Measurements from ENCODE around the gene ACIN1.
A peak's percentile ranks its signal among the peaks of the same experiment; 100 is the strongest.

Gene ACIN1

GRCh38 chr14:23089498-23090253 is 5.3 kb downstream of the ACIN1 start:
- Histone ChIP-seq H3K9me3 (ENCODE audit: low read length) (no peaks in the 10 kb centered on the region), H3K9ac (ENCODE audit: low read length) (no peak overlapping the region), H3K27ac (ENCODE audit: low read depth, low read length) (no peak overlapping the region), H3K4me3 (ENCODE audit: low read depth in 1 of 2, low read length in 2 of 2) (no peak overlapping the region), H3K36me3 (ENCODE audit: insufficient read depth, low read length) (peaks cover 83% of the 10 kb centered on the region), H3K4me1 (ENCODE audit: insufficient read depth, low read length) (peaks cover 15% of the 10 kb centered on the region), H3K27me3 (ENCODE audit: control insufficient read depth in 1 of 2, insufficient read depth in 2 of 2, low read length in 2 of 2) (no peaks in the 10 kb centered on the region)

- H3K4me1 ChIP-seq (ENCODE audit: insufficient read depth, low read length): no peaks in the 10 kb centered on the region
- no peaks in the 10 kb centered on the region for H3K27me3 ChIP-seq (ENCODE audit: control insufficient read depth in 1 of 2, insufficient read depth in 2 of 2, low read length in 2 of 2)
- H3K9me3 ChIP-seq (ENCODE audit: low read length): no peaks in the 10 kb centered on the region
- H3K9ac ChIP-seq (ENCODE audit: low read length): no peak overlapping the region
- H3K36me3 ChIP-seq (ENCODE audit: insufficient read depth, low read length): peaks cover 79% of the 10 kb centered on the region
- no peak overlapping the region for H3K27ac ChIP-seq (ENCODE audit: low read depth, low read length)
- no peak overlapping the region for H3K4me3 ChIP-seq (ENCODE audit: low read depth in 1 of 2, low read length in 2 of 2)
Observed at GRCh38 chr14:23086565-23086964, 8.4 kb downstream of the ACIN1 start.

GRCh38 chr14:23085458-23085857 is 9.5 kb downstream of the ACIN1 start:
- no peaks in the 10 kb centered on the region for H3K27me3 ChIP-seq (ENCODE audit: control insufficient read depth in 1 of 2, insufficient read depth in 2 of 2, low read length in 2 of 2)
- H3K9ac ChIP-seq (ENCODE audit: low read length): no peak overlapping the region
- H3K27ac ChIP-seq (ENCODE audit: low read depth, low read length): no peak overlapping the region

GRCh38 chr14:23080474-23080873 is 14.5 kb downstream of the ACIN1 start:
- no peaks in the 10 kb centered on the region for H3K9me3 ChIP-seq (ENCODE audit: low read length)
- H3K27me3 ChIP-seq (ENCODE audit: control insufficient read depth in 1 of 2, insufficient read depth in 2 of 2, low read length in 2 of 2): no peaks in the 10 kb centered on the region
- no peaks in the 10 kb centered on the region for H3K4me1 ChIP-seq (ENCODE audit: insufficient read depth, low read length)
- no peak overlapping the region for H3K9ac ChIP-seq (ENCODE audit: low read length)
- no peak overlapping the region for H3K27ac ChIP-seq (ENCODE audit: low read depth, low read length)
- H3K36me3 ChIP-seq (ENCODE audit: insufficient read depth, low read length): peaks cover 80% of the 10 kb centered on the region
- H3K4me3 ChIP-seq (ENCODE audit: low read depth in 1 of 2, low read length in 2 of 2): no peak overlapping the region

More at GRCh38 chr14:23085458-23085857, 9.5 kb downstream of the ACIN1 start:
- Histone ChIP-seq H3K4me1 (ENCODE audit: insufficient read depth, low read length) (no peaks in the 10 kb centered on the region), H3K36me3 (ENCODE audit: insufficient read depth, low read length) (peaks cover 80% of the 10 kb centered on the region), H3K4me3 (ENCODE audit: low read depth in 1 of 2, low read length in 2 of 2) (no peak overlapping the region), H3K9me3 (ENCODE audit: low read length) (no peaks in the 10 kb centered on the region)

- Histone ChIP-seq H3K36me3 (ENCODE audit: insufficient read depth, low read length) (peaks cover 79% of the 10 kb centered on the region), H3K9ac (ENCODE audit: low read length) (no peak overlapping the region), H3K27me3 (ENCODE audit: control insufficient read depth in 1 of 2, insufficient read depth in 2 of 2, low read length in 2 of 2) (no peaks in the 10 kb centered on the region), H3K4me3 (ENCODE audit: low read depth in 1 of 2, low read length in 2 of 2) (no peak overlapping the region), H3K4me1 (ENCODE audit: insufficient read depth, low read length) (no peaks in the 10 kb centered on the region), H3K27ac (ENCODE audit: low read depth, low read length) (no peak overlapping the region), H3K9me3 (ENCODE audit: low read length) (no peaks in the 10 kb centered on the region)
Observed at GRCh38 chr14:23079716-23080115, 15.2 kb downstream of the ACIN1 start.

GRCh38 chr14:23078692-23079116 is 16.2 kb downstream of the ACIN1 start:
- H3K4me3 ChIP-seq (ENCODE audit: low read depth in 1 of 2, low read length in 2 of 2): no peak overlapping the region
- no peaks in the 10 kb centered on the region for H3K9me3 ChIP-seq (ENCODE audit: low read length)
- H3K36me3 ChIP-seq (ENCODE audit: insufficient read depth, low read length): peaks cover 82% of the 10 kb centered on the region
- H3K4me1 ChIP-seq (ENCODE audit: insufficient read depth, low read length): no peaks in the 10 kb centered on the region
- no peak overlapping the region for H3K27ac ChIP-seq (ENCODE audit: low read depth, low read length)
- no peaks in the 10 kb centered on the region for H3K27me3 ChIP-seq (ENCODE audit: control insufficient read depth in 1 of 2, insufficient read depth in 2 of 2, low read length in 2 of 2)
- no peak overlapping the region for H3K9ac ChIP-seq (ENCODE audit: low read length)

GRCh38 chr14:23077962-23078361 is 17.0 kb downstream of the ACIN1 start:
- Histone ChIP-seq H3K4me3 (ENCODE audit: low read depth in 1 of 2, low read length in 2 of 2) (no peak overlapping the region), H3K9ac (ENCODE audit: low read length) (no peak overlapping the region), H3K36me3 (ENCODE audit: insufficient read depth, low read length) (peaks cover 85% of the 10 kb centered on the region), H3K27me3 (ENCODE audit: control insufficient read depth in 1 of 2, insufficient read depth in 2 of 2, low read length in 2 of 2) (no peaks in the 10 kb centered on the region), H3K27ac (ENCODE audit: low read depth, low read length) (no peak overlapping the region), H3K9me3 (ENCODE audit: low read length) (no peaks in the 10 kb centered on the region), H3K4me1 (ENCODE audit: insufficient read depth, low read length) (no peaks in the 10 kb centered on the region)

GRCh38 chr14:23076785-23077408 is 18.0 kb downstream of the ACIN1 start:
- H3K36me3 ChIP-seq (ENCODE audit: insufficient read depth, low read length): peaks cover 90% of the 10 kb centered on the region
- no peak overlapping the region for H3K9ac ChIP-seq (ENCODE audit: low read length)
- no peaks in the 10 kb centered on the region for H3K9me3 ChIP-seq (ENCODE audit: low read length)
- no peaks in the 10 kb centered on the region for H3K27me3 ChIP-seq (ENCODE audit: control insufficient read depth in 1 of 2, insufficient read depth in 2 of 2, low read length in 2 of 2)
- no peak overlapping the region for H3K4me3 ChIP-seq (ENCODE audit: low read depth in 1 of 2, low read length in 2 of 2)
- no peak overlapping the region for H3K27ac ChIP-seq (ENCODE audit: low read depth, low read length)
- peaks cover 6% of the 10 kb centered on the region for H3K4me1 ChIP-seq (ENCODE audit: insufficient read depth, low read length)

GRCh38 chr14:23074906-23075305 is 20.0 kb downstream of the ACIN1 start:
- peaks cover 70% of the 10 kb centered on the region for H3K36me3 ChIP-seq (ENCODE audit: insufficient read depth, low read length)
- H3K4me1 ChIP-seq (ENCODE audit: insufficient read depth, low read length): peaks cover 18% of the 10 kb centered on the region
- no peak overlapping the region for H3K27ac ChIP-seq (ENCODE audit: low read depth, low read length)
- H3K9me3 ChIP-seq (ENCODE audit: low read length): no peaks in the 10 kb centered on the region
- no peak overlapping the region for H3K9ac ChIP-seq (ENCODE audit: low read length)
- no peak overlapping the region for H3K4me3 ChIP-seq (ENCODE audit: low read depth in 1 of 2, low read length in 2 of 2)
- H3K27me3 ChIP-seq (ENCODE audit: control insufficient read depth in 1 of 2, insufficient read depth in 2 of 2, low read length in 2 of 2): no peaks in the 10 kb centered on the region

GRCh38 chr14:23071921-23072539 is 22.9 kb downstream of the ACIN1 start:
- no peaks in the 10 kb centered on the region for H3K27me3 ChIP-seq (ENCODE audit: control insufficient read depth in 1 of 2, insufficient read depth in 2 of 2, low read length in 2 of 2)
- peak overlapping the region; percentile 80 for H3K9ac ChIP-seq (ENCODE audit: low read length)
- H3K4me1 ChIP-seq (ENCODE audit: insufficient read depth, low read length): peaks cover 18% of the 10 kb centered on the region
- peaks cover 56% of the 10 kb centered on the region for H3K36me3 ChIP-seq (ENCODE audit: insufficient read depth, low read length)
- no peaks in the 10 kb centered on the region for H3K9me3 ChIP-seq (ENCODE audit: low read length)
- peak overlapping the region; percentile 50 to 73 for H3K4me3 ChIP-seq (ENCODE audit: low read depth in 1 of 2, low read length in 2 of 2)
- H3K27ac ChIP-seq (ENCODE audit: low read depth, low read length): peak overlapping the region; percentile 90

- Histone ChIP-seq H3K4me1 (ENCODE audit: insufficient read depth, low read length) (peaks cover 18% of the 10 kb centered on the region), H3K9ac (ENCODE audit: low read length) (peak overlapping the region; percentile 80)
Observed at GRCh38 chr14:23071244-23071920, 23.6 kb downstream of the ACIN1 start.

More at GRCh38 chr14:23071244-23071920, 23.6 kb downstream of the ACIN1 start:
- Histone ChIP-seq H3K27ac (ENCODE audit: low read depth, low read length) (peak overlapping the region; percentile 90), H3K4me3 (ENCODE audit: low read depth in 1 of 2, low read length in 2 of 2) (peak overlapping the region; percentile 50 to 73), H3K36me3 (ENCODE audit: insufficient read depth, low read length) (peaks cover 54% of the 10 kb centered on the region), H3K9me3 (ENCODE audit: low read length) (no peaks in the 10 kb centered on the region), H3K27me3 (ENCODE audit: control insufficient read depth in 1 of 2, insufficient read depth in 2 of 2, low read length in 2 of 2) (no peaks in the 10 kb centered on the region)
